HG03103 (cell line): ENCODE data around the gene MVP.
"Not testable (repeated sequence)": the region's sequence is repeated elsewhere in the genome, so short reads cannot be mapped to it uniquely, and the experiment has no call there.

Experiments
- ATAC-seq: cut with Tn5 transposase; IDR thresholded peaks from one replicate; pipeline ENCODE4 v1.9.1; 2021; ENCODE audit warnings: low read depth; ENCODE audit not compliant: unreplicated experiment

MVP gene

GRCh38 chr16:29820271-29820701 lies at the start of gene MVP:
Gene MVP, plus strand, starts transcription at chr16:29820462. Its CDS starts 10,088 bp downstream, at chr16:29830550.
- ATAC-seq = no peak

GRCh38 chr16:29772330-29772729 lies 47.9 kb upstream of the MVP start:
- ATAC-seq = not testable (repeated sequence)

GRCh38 chr16:29774730-29775129 lies 45.5 kb upstream of the MVP start:
- ATAC-seq = no peak

GRCh38 chr16:29775742-29776408 lies 44.4 kb upstream of the MVP start:
- ATAC-seq = no peak

- no peak for ATAC-seq
Observed at GRCh38 chr16:29777576-29778350, 42.5 kb upstream of the MVP start, which contains the start of gene ZG16. Gene ZG16, plus strand, starts transcription at chr16:29778256. Its CDS starts 1,011 bp downstream, at chr16:29779267.

GRCh38 chr16:29779474-29779873 lies 40.8 kb upstream of the MVP start:
- ATAC-seq = no peak

GRCh38 chr16:29783094-29783953 lies 36.9 kb upstream of the MVP start:
- ATAC-seq = not testable (repeated sequence)

- no peak for ATAC-seq
Observed at GRCh38 chr16:29784157-29784556, 36.1 kb upstream of the MVP start.

- ATAC-seq = no peak
Observed at GRCh38 chr16:29784901-29785500, 35.3 kb upstream of the MVP start.

- ATAC-seq = not testable (repeated sequence)
Observed at GRCh38 chr16:29787155-29787554, 33.1 kb upstream of the MVP start.

- ATAC-seq = no peak
Observed at GRCh38 chr16:29789775-29790182, 30.5 kb upstream of the MVP start.

- peak; percentile 87 for ATAC-seq
Observed at GRCh38 chr16:29790183-29790948, 29.9 kb upstream of the MVP start, which contains the start of gene KIF22. Gene KIF22, plus strand, starts transcription at chr16:29790751. Its CDS starts 9 bp downstream, at chr16:29790760.

- ATAC-seq = peak; percentile 14
Observed at GRCh38 chr16:29790949-29791844, 29.1 kb upstream of the MVP start.

GRCh38 chr16:29791845-29792807 lies 28.1 kb upstream of the MVP start:
- no peak for ATAC-seq

GRCh38 chr16:29793153-29793552 lies 27.1 kb upstream of the MVP start:
- not testable (repeated sequence) for ATAC-seq

- ATAC-seq = no peak
Observed at GRCh38 chr16:29794231-29794710, 26.0 kb upstream of the MVP start.

- no peak for ATAC-seq
Observed at GRCh38 chr16:29802416-29802935, 17.8 kb upstream of the MVP start.
